Nephron progenitor cell (in vitro differentiated cells): ENCODE results near the gene PDRG1.
"Not testable (repeated sequence)": the region's sequence is repeated elsewhere in the genome, so short reads cannot be mapped to it uniquely, and the experiment has no call there.

Source experiments
- DNase-seq: peaks from one replicate; pipeline ENCODE4 v3.0.0; 2021
- H3K27ac Mint-ChIP-seq: 2 replicates; pipeline ENCODE4 v1.8.0; 2021; ENCODE audit warnings: mild to moderate bottlenecking, moderate library complexity, mixed read lengths
- H3K27me3 Mint-ChIP-seq: 2 replicates; pipeline ENCODE4 v1.8.0; 2021; ENCODE audit warnings: mild to moderate bottlenecking, low read depth, mixed read lengths; ENCODE audit not compliant: poor library complexity
- H3K36me3 Mint-ChIP-seq: 2 replicates; pipeline ENCODE4 v1.8.0; 2021; ENCODE audit warnings: low read depth, mixed read lengths
- H3K4me1 Mint-ChIP-seq: 2 replicates; pipeline ENCODE4 v1.8.0; 2021; ENCODE audit warnings: mixed read lengths
- H3K4me3 Mint-ChIP-seq: 2 replicates; pipeline ENCODE4 v1.8.0; 2021; ENCODE audit warnings: mild to moderate bottlenecking, moderate library complexity, mixed read lengths
- H3K9me3 Mint-ChIP-seq: 2 replicates; pipeline ENCODE4 v1.8.0; 2021; ENCODE audit warnings: mild to moderate bottlenecking, moderate library complexity, mixed read lengths
- TF ChIP-seq, protein P1 (sequence below): fragments of 200-600 bp; sonication (generic); IDR thresholded peaks from 2 replicates; pipeline ENCODE4 v1.5.0; 2021; ENCODE audit warnings: antibody characterized with exemption

Gene PDRG1

DNA sequence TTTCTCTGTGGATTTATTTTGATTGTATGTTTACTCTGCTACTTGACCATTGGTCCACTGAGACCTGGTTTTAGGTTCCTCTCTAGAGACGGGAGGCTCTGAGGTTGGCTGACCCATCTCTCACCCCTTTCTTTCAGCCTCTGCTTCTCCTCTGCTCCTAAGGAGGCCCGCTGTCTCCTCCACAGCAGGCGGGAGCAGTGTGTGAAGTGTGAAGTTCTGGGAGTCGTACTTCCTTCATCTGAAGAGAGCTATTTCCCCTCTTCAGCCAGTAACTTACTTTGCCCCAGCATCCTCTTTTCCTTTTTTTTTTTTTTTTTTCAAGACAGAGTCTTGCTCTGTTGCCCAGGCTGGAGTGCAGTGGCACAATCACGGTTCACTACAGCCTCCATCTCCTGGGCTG is 21.1 kb downstream of the PDRG1 start:
- Mint-ChIP-seq H3K9me3 (no peaks in the 10 kb centered on the region), H3K4me3 (no peak overlapping the region), H3K27me3 (peaks cover 6% of the 10 kb centered on the region), H3K4me1 (peaks cover 26% of the 10 kb centered on the region), H3K36me3 (no peaks in the 10 kb centered on the region), H3K27ac (no peak overlapping the region)
- TF ChIP-seq, protein P1, sequence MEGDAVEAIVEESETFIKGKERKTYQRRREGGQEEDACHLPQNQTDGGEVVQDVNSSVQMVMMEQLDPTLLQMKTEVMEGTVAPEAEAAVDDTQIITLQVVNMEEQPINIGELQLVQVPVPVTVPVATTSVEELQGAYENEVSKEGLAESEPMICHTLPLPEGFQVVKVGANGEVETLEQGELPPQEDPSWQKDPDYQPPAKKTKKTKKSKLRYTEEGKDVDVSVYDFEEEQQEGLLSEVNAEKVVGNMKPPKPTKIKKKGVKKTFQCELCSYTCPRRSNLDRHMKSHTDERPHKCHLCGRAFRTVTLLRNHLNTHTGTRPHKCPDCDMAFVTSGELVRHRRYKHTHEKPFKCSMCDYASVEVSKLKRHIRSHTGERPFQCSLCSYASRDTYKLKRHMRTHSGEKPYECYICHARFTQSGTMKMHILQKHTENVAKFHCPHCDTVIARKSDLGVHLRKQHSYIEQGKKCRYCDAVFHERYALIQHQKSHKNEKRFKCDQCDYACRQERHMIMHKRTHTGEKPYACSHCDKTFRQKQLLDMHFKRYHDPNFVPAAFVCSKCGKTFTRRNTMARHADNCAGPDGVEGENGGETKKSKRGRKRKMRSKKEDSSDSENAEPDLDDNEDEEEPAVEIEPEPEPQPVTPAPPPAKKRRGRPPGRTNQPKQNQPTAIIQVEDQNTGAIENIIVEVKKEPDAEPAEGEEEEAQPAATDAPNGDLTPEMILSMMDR = no peak
- no peak for DNase-seq

DNA sequence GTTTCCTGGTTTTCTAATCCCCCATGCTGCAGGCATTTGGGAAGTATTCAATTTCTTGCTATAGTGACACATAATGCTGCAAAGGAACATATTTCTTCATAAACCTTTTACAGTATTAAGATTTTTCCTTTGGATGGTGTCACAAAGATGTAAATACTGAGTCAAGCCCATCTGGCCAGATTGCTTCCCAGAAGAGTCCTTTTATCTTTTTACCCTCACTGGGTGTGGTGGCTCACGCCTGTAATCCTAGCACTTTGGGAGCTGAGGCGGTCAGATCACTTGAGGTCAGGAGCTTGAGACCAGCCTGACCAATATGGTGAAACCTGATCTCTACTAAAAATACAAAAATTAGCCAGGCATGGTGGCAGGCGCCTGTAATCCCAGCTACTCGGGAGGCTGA is 22.2 kb downstream of the PDRG1 start:
- H3K27ac Mint-ChIP-seq, H3K36me3 Mint-ChIP-seq, DNase-seq, H3K4me3 Mint-ChIP-seq, H3K9me3 Mint-ChIP-seq, H3K27me3 Mint-ChIP-seq: not testable (repeated sequence)
- peaks cover 27% of the 10 kb centered on the region for H3K4me1 Mint-ChIP-seq

DNA sequence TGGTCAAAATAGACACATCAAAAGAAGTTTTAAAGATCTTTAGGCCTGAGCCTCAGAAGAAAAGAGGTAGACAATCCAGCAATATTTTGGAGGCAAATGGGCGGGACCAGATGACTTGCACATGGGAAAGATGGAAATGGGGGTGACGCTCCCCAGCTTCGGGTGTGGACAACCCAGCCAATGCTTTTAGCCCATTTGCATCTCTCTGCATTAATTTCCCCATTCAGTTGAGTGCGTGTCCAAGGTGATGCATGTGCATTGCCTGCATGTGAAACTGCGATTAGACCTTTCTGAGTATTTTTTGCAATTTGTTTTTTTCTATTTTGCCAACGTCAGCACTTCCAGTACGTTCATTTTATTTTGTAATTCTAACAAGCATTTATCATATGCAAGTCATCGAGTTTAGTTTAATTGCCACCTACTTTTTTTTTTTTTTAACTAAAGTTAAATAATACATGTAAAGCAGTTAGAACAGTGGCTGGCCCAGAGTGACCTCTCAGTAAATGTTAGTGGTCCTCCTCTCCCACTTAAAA is 24.2 kb downstream of the PDRG1 start:
- Mint-ChIP-seq H3K36me3 (no peaks in the 10 kb centered on the region), H3K4me1 (peaks cover 44% of the 10 kb centered on the region), H3K27ac (no peak overlapping the region), H3K4me3 (no peak overlapping the region), H3K27me3 (peaks cover 15% of the 10 kb centered on the region), H3K9me3 (no peaks in the 10 kb centered on the region)
- TF ChIP-seq, protein P1 = no peak
- no peak for DNase-seq

- H3K9me3 Mint-ChIP-seq = no peaks in the 10 kb centered on the region
- peaks cover 13% of the 10 kb centered on the region for H3K27me3 Mint-ChIP-seq
Measured at GRCh38 chr20:31926493-31926892, 25.4 kb downstream of the PDRG1 start.

GRCh38 chr20:31925631-31926030 is 26.2 kb downstream of the PDRG1 start:
- DNase-seq = no peak
- no peak overlapping the region for H3K4me3 Mint-ChIP-seq
- H3K4me1 Mint-ChIP-seq = peaks cover 36% of the 10 kb centered on the region
- H3K9me3 Mint-ChIP-seq = no peaks in the 10 kb centered on the region
- TF ChIP-seq, protein P1 = no peak
- no peaks in the 10 kb centered on the region for H3K36me3 Mint-ChIP-seq
- peaks cover 13% of the 10 kb centered on the region for H3K27me3 Mint-ChIP-seq
- no peak overlapping the region for H3K27ac Mint-ChIP-seq

More at GRCh38 chr20:31926493-31926892, 25.4 kb downstream of the PDRG1 start:
- DNase-seq = no peak
- Mint-ChIP-seq H3K4me3 (no peak overlapping the region), H3K4me1 (peaks cover 43% of the 10 kb centered on the region), H3K27ac (no peak overlapping the region), H3K36me3 (no peaks in the 10 kb centered on the region)
- TF ChIP-seq, protein P1 = no peak

DNA sequence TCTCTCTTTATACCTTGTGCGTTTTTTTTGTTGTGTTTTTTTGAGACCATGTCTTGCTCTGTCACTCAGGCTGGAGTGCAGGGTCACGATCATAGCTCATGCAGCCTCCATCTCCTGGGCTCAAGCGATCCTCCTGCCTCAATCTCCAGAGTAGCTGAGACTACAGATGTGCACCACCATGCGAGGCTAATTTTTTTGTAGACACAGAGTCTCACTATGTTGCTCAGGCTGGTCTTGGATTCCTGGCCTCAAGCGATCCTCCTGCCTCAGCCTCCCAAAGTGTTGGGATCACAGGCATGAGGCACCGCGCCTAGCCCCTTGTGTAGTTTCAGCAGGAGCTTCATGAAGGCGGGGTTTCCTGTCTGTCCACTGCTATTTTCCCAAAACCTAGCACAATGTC is 27.3 kb downstream of the PDRG1 start:
- TF ChIP-seq, protein P1 = no peak
- peaks cover 41% of the 10 kb centered on the region for H3K4me1 Mint-ChIP-seq
- no peaks in the 10 kb centered on the region for H3K9me3 Mint-ChIP-seq
- H3K36me3 Mint-ChIP-seq = no peaks in the 10 kb centered on the region
- H3K27ac Mint-ChIP-seq = no peak overlapping the region
- no peak for DNase-seq
- peaks cover 13% of the 10 kb centered on the region for H3K27me3 Mint-ChIP-seq
- H3K4me3 Mint-ChIP-seq = no peak overlapping the region
